Stimulated activated CD4-positive, alpha-beta T cell treated with anti-CD3 and anti-CD28 coated beads, TNF-alpha, amount 100 ng/mL, for 48 hours (primary cell): ENCODE measurements around the gene MARCO.

Source experiments
- DNase-seq, 3 donors: peaks; one replicate each; pipeline ENCODE4 v3.0.0-alpha.2; 2020; ENCODE audit warnings: low read depth in 3 of 3

MARCO gene

GRCh38 chr2:118942031-118942430 lies at the start of gene MARCO:
Gene MARCO (plus strand): TSS chr2:118942194. CDS start chr2:118942301, 107 bp downstream.
- DNase-seq = no peak

GRCh38 chr2:118893100-118893499 lies 48.9 kb upstream of the MARCO start:
- no peak for DNase-seq

GRCh38 chr2:118902266-118903028 lies 39.5 kb upstream of the MARCO start:
- DNase-seq = no peak

- no peak for DNase-seq
Measured at GRCh38 chr2:118903029-118903351, 39.0 kb upstream of the MARCO start.

GRCh38 chr2:118903551-118904479 lies 38.2 kb upstream of the MARCO start:
- DNase-seq = no peak

GRCh38 chr2:118905206-118905605 lies 36.8 kb upstream of the MARCO start:
- no peak for DNase-seq

GRCh38 chr2:118906186-118906585 lies 35.8 kb upstream of the MARCO start:
- no peak for DNase-seq

GRCh38 chr2:118907759-118908158 lies 34.2 kb upstream of the MARCO start:
- DNase-seq = no peak

- DNase-seq = no peak
Measured at GRCh38 chr2:118909191-118909590, 32.8 kb upstream of the MARCO start.

GRCh38 chr2:118911166-118911856 lies 30.7 kb upstream of the MARCO start:
- no peak for DNase-seq

GRCh38 chr2:118911936-118912335 lies 30.1 kb upstream of the MARCO start:
- DNase-seq = no peak

- DNase-seq = no peak
Measured at GRCh38 chr2:118913131-118913802, 28.7 kb upstream of the MARCO start.

- no peak for DNase-seq
Measured at GRCh38 chr2:118913803-118914645, 28.0 kb upstream of the MARCO start.

GRCh38 chr2:118914721-118915453 lies 27.1 kb upstream of the MARCO start:
- DNase-seq = no peak

GRCh38 chr2:118918017-118918416 lies 24.0 kb upstream of the MARCO start:
- no peak for DNase-seq

GRCh38 chr2:118921646-118922045 lies 20.3 kb upstream of the MARCO start:
- no peak for DNase-seq

- DNase-seq = no peak
Measured at GRCh38 chr2:118922254-118922653, 19.7 kb upstream of the MARCO start.

- no peak for DNase-seq
Measured at GRCh38 chr2:118923371-118923770, 18.6 kb upstream of the MARCO start.

- no peak for DNase-seq
Measured at GRCh38 chr2:118925476-118925875, 16.5 kb upstream of the MARCO start.

GRCh38 chr2:118925981-118926380 lies 16.0 kb upstream of the MARCO start:
- no peak for DNase-seq
